ENCODE measurements around the gene SLCO2B1. TPM values are rescaled to one million over a fixed set of nuclear protein-coding genes. Genes with fewer than 3 reads are reported as not detected.

Gene SLCO2B1
- total RNA-seq, 1 experiment from 2014 or later = not detected

- peak; percentile 70 for TF ChIP-seq CTCF (IDR thresholded peaks at IDR 0.05; ENCODE audit: unreplicated experiment)
- CTCF ChIA-PET = interaction anchor here (0.6 to 12.5 kb wide), 7 partner anchors 7 to 788 kb away, joined by 3 to 251 read pairs (median 4); no protein-coding TSS in a partner anchor
- DNase-seq (ENCODE audit: unreplicated experiment) = peak; percentile 36
- intact Hi-C loops (cut with micrococcal nuclease) = no loop called here
- Mint-ChIP-seq H3K36me3 (ENCODE audit: insufficient read depth, unreplicated experiment) (no peaks in the 10 kb centered on the region), H3K4me3 (ENCODE audit: unreplicated experiment) (peak overlapping the region; percentile 66), H3K9me3 (ENCODE audit: unreplicated experiment) (no peaks in the 10 kb centered on the region), H3K4me1 (ENCODE audit: insufficient read depth, unreplicated experiment) (no peaks in the 10 kb centered on the region), H3K27me3 (ENCODE audit: insufficient read depth, unreplicated experiment) (peaks cover 44% of the 10 kb centered on the region), H3K27ac (ENCODE audit: low read depth, unreplicated experiment) (no peak overlapping the region)
- POLR2A ChIA-PET = interaction anchor here (1.0 kb wide), 1 partner anchor 99 kb away, joined by 4 read pairs; no protein-coding TSS in a partner anchor
- no TSS peak for BruUV-seq (replicated peaks)
Measured at GRCh38 chr11:75241036-75241905, 90.4 kb downstream of the SLCO2B1 start.

- no peak for DNase-seq (ENCODE audit: unreplicated experiment)
- CTCF ChIA-PET = interaction anchor here (0.6 to 12.5 kb wide), 10 partner anchors 8 to 789 kb away, joined by 3 to 251 read pairs (median 4); partner anchors contain the start of gene NEU3
- no peaks in the 10 kb centered on the region for H3K4me1 Mint-ChIP-seq (ENCODE audit: insufficient read depth, unreplicated experiment)
- no TSS peak for BruUV-seq (replicated peaks)
- H3K36me3 Mint-ChIP-seq (ENCODE audit: insufficient read depth, unreplicated experiment) = no peaks in the 10 kb centered on the region
- H3K9me3 Mint-ChIP-seq (ENCODE audit: unreplicated experiment) = no peaks in the 10 kb centered on the region
- POLR2A ChIA-PET = interaction anchor here (1.0 kb wide), 1 partner anchor 100 kb away, joined by 4 read pairs; no protein-coding TSS in a partner anchor
- intact Hi-C loops (cut with micrococcal nuclease) = no loop called here
- peak overlapping the region; percentile 66 for H3K4me3 Mint-ChIP-seq (ENCODE audit: unreplicated experiment)
- no peak for TF ChIP-seq CTCF (IDR thresholded peaks at IDR 0.05; ENCODE audit: unreplicated experiment)
- H3K27ac Mint-ChIP-seq (ENCODE audit: low read depth, unreplicated experiment) = no peak overlapping the region
- peaks cover 46% of the 10 kb centered on the region for H3K27me3 Mint-ChIP-seq (ENCODE audit: insufficient read depth, unreplicated experiment)
Measured at GRCh38 chr11:75241906-75242644, 91.2 kb downstream of the SLCO2B1 start.

- Mint-ChIP-seq H3K27me3 (ENCODE audit: insufficient read depth, unreplicated experiment) (peaks cover 46% of the 10 kb centered on the region), H3K9me3 (ENCODE audit: unreplicated experiment) (no peaks in the 10 kb centered on the region), H3K4me3 (ENCODE audit: unreplicated experiment) (peak overlapping the region; percentile 66), H3K4me1 (ENCODE audit: insufficient read depth, unreplicated experiment) (no peaks in the 10 kb centered on the region), H3K36me3 (ENCODE audit: insufficient read depth, unreplicated experiment) (no peaks in the 10 kb centered on the region), H3K27ac (ENCODE audit: low read depth, unreplicated experiment) (no peak overlapping the region)
- BruUV-seq (replicated peaks) = no TSS peak
- ChIA-PET POLR2A (no interaction called here), CTCF (interaction anchor here (0.7 to 12.5 kb wide), 5 partner anchors 12 to 313 kb away, joined by 3 to 251 read pairs (median 4); partner anchors contain the start of gene NEU3)
- intact Hi-C loops (cut with micrococcal nuclease) = no loop called here
- TF ChIP-seq CTCF (IDR thresholded peaks at IDR 0.05; ENCODE audit: unreplicated experiment) = no peak
- no peak for DNase-seq (ENCODE audit: unreplicated experiment)
Measured at GRCh38 chr11:75242722-75243600, 92.1 kb downstream of the SLCO2B1 start.

Measured in MCF 10A (cell line).